GM12864 (cell line): ENCODE data around the gene PAX1.

Source experiments
- DNase-seq: peaks from one replicate; pipeline ENCODE4 v3.0.0-alpha.2; 2011; ENCODE audit warnings: low read depth
- H3K4me3 ChIP-seq: 2 replicates; pipeline ENCODE4 v1.5.1; 2011; ENCODE audit warnings: mild to moderate bottlenecking, low read depth, low read length, control low read depth
- CTCF ChIP-seq: IDR thresholded peaks from 2 replicates; pipeline ENCODE4 v1.5.1; 2011; ENCODE audit warnings: low read depth, mild to moderate bottlenecking, moderate library complexity, low read length, control low read depth, inconsistent platforms; ENCODE audit errors: missing control alignments

The PAX1 gene

GRCh38 chr20:21707999-21708737, 2.7 kb downstream of the PAX1 start:
- no peak for TF ChIP-seq CTCF
- no peak overlapping the region for H3K4me3 ChIP-seq
- no peak for DNase-seq

- H3K4me3 ChIP-seq, result no peak overlapping the region
- no peak for DNase-seq
- TF ChIP-seq CTCF, result no peak
Observed at GRCh38 chr20:21708738-21709534, 3.5 kb downstream of the PAX1 start.

- H3K4me3 ChIP-seq, result no peak overlapping the region
- no peak for TF ChIP-seq CTCF
- DNase-seq, result no peak
Observed at GRCh38 chr20:21709535-21709904, 4.1 kb downstream of the PAX1 start.

GRCh38 chr20:21710341-21710740, 4.9 kb downstream of the PAX1 start:
- no peak for DNase-seq
- no peak overlapping the region for H3K4me3 ChIP-seq
- TF ChIP-seq CTCF, result no peak

- H3K4me3 ChIP-seq, result no peak overlapping the region
Observed at GRCh38 chr20:21710863-21711431, 5.5 kb downstream of the PAX1 start.

GRCh38 chr20:21712443-21713059, 7.1 kb downstream of the PAX1 start:
- no peak for DNase-seq
- no peak overlapping the region for H3K4me3 ChIP-seq
- no peak for TF ChIP-seq CTCF

More at GRCh38 chr20:21710863-21711431, 5.5 kb downstream of the PAX1 start:
- no peak for DNase-seq
- no peak for TF ChIP-seq CTCF
